Keratinocyte (primary cell): ENCODE results near the gene VPS26A.

ENCODE experiments used
- EZH2 ChIP-seq: IDR thresholded peaks from one replicate; pipeline ENCODE4 v1.6.1; 2012; ENCODE audit warnings: inconsistent platforms, mild to moderate bottlenecking, low read length, moderate library complexity
- TF ChIP-seq, protein P1 (sequence below), 3 experiments: IDR thresholded peaks in 1 of 3; conservative IDR thresholded peaks in 1 of 3; optimal IDR thresholded peaks in 1 of 3; 2 replicates in 2 of 3; 3 replicates in 1 of 3; pipeline versions ENCODE3 to v1.5.1; 2011; ENCODE audit warnings: low read length in 3 of 3, mild to moderate bottlenecking in 3 of 3, moderate library complexity in 2 of 3, control low read depth in 1 of 3, inconsistent platforms in 1 of 3; ENCODE audit not compliant: insufficient read depth in 2 of 3; ENCODE audit errors: extremely low read depth in 1 of 3

DNA sequence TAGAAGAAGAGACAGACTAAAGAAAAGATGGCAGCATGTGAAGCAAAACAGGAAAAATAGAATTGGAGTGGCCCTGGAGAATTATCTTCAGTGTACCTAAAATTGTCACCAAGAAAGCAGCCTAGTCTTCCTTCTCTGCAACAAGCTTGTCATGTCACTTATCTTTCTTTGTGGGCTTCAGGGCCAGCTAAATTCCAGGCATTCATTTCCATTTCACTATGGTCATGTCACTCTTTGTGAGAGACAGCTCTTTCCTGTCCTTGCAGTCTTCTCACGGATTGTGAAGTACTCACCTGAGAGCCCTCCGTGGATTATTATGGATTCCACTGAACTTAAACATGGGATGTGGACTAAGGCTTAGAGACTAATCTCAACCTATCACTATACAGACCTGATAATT is 87.1 kb downstream of the VPS26A start:
- TF ChIP-seq, protein P1, sequence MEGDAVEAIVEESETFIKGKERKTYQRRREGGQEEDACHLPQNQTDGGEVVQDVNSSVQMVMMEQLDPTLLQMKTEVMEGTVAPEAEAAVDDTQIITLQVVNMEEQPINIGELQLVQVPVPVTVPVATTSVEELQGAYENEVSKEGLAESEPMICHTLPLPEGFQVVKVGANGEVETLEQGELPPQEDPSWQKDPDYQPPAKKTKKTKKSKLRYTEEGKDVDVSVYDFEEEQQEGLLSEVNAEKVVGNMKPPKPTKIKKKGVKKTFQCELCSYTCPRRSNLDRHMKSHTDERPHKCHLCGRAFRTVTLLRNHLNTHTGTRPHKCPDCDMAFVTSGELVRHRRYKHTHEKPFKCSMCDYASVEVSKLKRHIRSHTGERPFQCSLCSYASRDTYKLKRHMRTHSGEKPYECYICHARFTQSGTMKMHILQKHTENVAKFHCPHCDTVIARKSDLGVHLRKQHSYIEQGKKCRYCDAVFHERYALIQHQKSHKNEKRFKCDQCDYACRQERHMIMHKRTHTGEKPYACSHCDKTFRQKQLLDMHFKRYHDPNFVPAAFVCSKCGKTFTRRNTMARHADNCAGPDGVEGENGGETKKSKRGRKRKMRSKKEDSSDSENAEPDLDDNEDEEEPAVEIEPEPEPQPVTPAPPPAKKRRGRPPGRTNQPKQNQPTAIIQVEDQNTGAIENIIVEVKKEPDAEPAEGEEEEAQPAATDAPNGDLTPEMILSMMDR (optimal IDR thresholded peaks at IDR 0.05 in 1 of 3, IDR thresholded peaks at IDR 0.05 in 1 of 3, conservative IDR thresholded peaks at IDR 0.05 in 1 of 3; ENCODE audit: extremely low read depth in 1 of 3, insufficient read depth in 2 of 3, low read length in 3 of 3): no peak
- TF ChIP-seq EZH2: no peak
